ENCODE data around the gene CPED1.

DNA sequence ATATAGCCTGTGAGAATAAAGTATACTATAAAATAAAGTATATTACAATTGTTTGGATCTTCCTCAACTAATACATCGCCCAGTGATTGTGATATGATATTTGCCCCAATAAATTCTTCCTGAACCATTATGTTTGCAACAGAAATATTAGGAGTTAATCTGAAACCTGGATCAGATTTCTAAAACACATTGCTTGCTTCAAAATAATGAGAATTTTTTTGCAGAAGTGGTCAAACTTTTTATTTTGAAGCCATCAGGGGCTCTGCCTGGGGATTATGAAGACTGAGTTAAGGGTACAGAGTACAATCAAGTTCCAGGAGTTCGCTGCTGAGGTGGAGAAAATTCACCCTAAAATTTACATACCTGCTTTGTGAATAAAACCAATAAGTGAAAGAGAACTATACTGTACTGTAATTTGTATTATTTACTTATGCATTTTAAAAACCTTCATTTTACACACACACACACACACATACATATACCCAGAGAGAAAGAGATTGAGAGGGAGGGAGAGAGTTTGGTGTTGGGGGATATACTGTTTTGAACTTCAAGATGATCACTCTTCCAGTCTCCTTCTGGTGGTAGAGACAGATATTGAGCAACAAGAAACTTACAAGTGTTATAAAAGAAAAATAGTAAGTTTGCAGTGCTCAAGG lies 91.9 kb downstream of the CPED1 start:
- TF ChIP-seq, protein P1, sequence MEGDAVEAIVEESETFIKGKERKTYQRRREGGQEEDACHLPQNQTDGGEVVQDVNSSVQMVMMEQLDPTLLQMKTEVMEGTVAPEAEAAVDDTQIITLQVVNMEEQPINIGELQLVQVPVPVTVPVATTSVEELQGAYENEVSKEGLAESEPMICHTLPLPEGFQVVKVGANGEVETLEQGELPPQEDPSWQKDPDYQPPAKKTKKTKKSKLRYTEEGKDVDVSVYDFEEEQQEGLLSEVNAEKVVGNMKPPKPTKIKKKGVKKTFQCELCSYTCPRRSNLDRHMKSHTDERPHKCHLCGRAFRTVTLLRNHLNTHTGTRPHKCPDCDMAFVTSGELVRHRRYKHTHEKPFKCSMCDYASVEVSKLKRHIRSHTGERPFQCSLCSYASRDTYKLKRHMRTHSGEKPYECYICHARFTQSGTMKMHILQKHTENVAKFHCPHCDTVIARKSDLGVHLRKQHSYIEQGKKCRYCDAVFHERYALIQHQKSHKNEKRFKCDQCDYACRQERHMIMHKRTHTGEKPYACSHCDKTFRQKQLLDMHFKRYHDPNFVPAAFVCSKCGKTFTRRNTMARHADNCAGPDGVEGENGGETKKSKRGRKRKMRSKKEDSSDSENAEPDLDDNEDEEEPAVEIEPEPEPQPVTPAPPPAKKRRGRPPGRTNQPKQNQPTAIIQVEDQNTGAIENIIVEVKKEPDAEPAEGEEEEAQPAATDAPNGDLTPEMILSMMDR (IDR thresholded peaks at IDR 0.05; ENCODE audit: poor library complexity, severe bottlenecking), result no peak
- TF ChIP-seq EZH2 (IDR thresholded peaks at IDR 0.05; ENCODE audit: borderline replicate concordance, insufficient read depth, low read length, poor library complexity, severe bottlenecking), result no peak
- no peak for TF ChIP-seq POLR2AphosphoS5 (IDR thresholded peaks at IDR 0.05)
- no peak for TF ChIP-seq EP300 (conservative IDR thresholded peaks at IDR 0.05; ENCODE audit: poor library complexity, severe bottlenecking)
- TF ChIP-seq, protein P2, sequence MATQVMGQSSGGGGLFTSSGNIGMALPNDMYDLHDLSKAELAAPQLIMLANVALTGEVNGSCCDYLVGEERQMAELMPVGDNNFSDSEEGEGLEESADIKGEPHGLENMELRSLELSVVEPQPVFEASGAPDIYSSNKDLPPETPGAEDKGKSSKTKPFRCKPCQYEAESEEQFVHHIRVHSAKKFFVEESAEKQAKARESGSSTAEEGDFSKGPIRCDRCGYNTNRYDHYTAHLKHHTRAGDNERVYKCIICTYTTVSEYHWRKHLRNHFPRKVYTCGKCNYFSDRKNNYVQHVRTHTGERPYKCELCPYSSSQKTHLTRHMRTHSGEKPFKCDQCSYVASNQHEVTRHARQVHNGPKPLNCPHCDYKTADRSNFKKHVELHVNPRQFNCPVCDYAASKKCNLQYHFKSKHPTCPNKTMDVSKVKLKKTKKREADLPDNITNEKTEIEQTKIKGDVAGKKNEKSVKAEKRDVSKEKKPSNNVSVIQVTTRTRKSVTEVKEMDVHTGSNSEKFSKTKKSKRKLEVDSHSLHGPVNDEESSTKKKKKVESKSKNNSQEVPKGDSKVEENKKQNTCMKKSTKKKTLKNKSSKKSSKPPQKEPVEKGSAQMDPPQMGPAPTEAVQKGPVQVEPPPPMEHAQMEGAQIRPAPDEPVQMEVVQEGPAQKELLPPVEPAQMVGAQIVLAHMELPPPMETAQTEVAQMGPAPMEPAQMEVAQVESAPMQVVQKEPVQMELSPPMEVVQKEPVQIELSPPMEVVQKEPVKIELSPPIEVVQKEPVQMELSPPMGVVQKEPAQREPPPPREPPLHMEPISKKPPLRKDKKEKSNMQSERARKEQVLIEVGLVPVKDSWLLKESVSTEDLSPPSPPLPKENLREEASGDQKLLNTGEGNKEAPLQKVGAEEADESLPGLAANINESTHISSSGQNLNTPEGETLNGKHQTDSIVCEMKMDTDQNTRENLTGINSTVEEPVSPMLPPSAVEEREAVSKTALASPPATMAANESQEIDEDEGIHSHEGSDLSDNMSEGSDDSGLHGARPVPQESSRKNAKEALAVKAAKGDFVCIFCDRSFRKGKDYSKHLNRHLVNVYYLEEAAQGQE (IDR thresholded peaks at IDR 0.05; ENCODE audit: borderline replicate concordance), result no peak
- no peak for TF ChIP-seq RAD21 (conservative IDR thresholded peaks at IDR 0.05)
- no peak for TF ChIP-seq TAF1 (IDR thresholded peaks at IDR 0.05; ENCODE audit: low read depth)
- no peak for TF ChIP-seq MXI1 (conservative IDR thresholded peaks at IDR 0.05; ENCODE audit: poor library complexity, severe bottlenecking)
